Germinal center (tissue), 1 donor: ENCODE measurements around the gene HCLS1.
"Not testable (repeated sequence)": the region's sequence is repeated elsewhere in the genome, so short reads cannot be mapped to it uniquely, and the experiment has no call there.

Source experiments
- DNase-seq: peaks from one replicate; pipeline ENCODE4 v3.0.0; 2012; ENCODE audit warnings: mixed read lengths, low spot score

The HCLS1 gene

GRCh38 chr3:121654493-121655385 lies 6.0 kb downstream of the HCLS1 start:
- DNase-seq: no peak

GRCh38 chr3:121651684-121652083 lies 9.0 kb downstream of the HCLS1 start:
- DNase-seq: no peak

- DNase-seq: no peak
Measured at GRCh38 chr3:121649645-121650044, 11.1 kb downstream of the HCLS1 start.

- no peak for DNase-seq
Measured at GRCh38 chr3:121648219-121648958, 12.3 kb downstream of the HCLS1 start.

GRCh38 chr3:121645054-121645453 lies 15.6 kb downstream of the HCLS1 start:
- DNase-seq: no peak

- DNase-seq: no peak
Measured at GRCh38 chr3:121642601-121643314, 17.9 kb downstream of the HCLS1 start.

- no peak for DNase-seq
Measured at GRCh38 chr3:121641127-121641526, 19.6 kb downstream of the HCLS1 start.

GRCh38 chr3:121637922-121638321 lies 22.8 kb downstream of the HCLS1 start:
- no peak for DNase-seq

GRCh38 chr3:121630355-121630754 lies 30.3 kb downstream of the HCLS1 start:
- DNase-seq: no peak

GRCh38 chr3:121629601-121630000 lies 31.1 kb downstream of the HCLS1 start:
- DNase-seq: no peak

- DNase-seq: no peak
Measured at GRCh38 chr3:121627622-121628021, 33.1 kb downstream of the HCLS1 start.

- DNase-seq: no peak
Measured at GRCh38 chr3:121627211-121627610, 33.5 kb downstream of the HCLS1 start.

- no peak for DNase-seq
Measured at GRCh38 chr3:121626495-121626894, 34.2 kb downstream of the HCLS1 start.

- DNase-seq: no peak
Measured at GRCh38 chr3:121624147-121624899, 36.4 kb downstream of the HCLS1 start.

GRCh38 chr3:121621491-121621890 lies 39.2 kb downstream of the HCLS1 start:
- no peak for DNase-seq

GRCh38 chr3:121619691-121620090 lies 41.0 kb downstream of the HCLS1 start:
- no peak for DNase-seq

GRCh38 chr3:121606106-121606505 lies 54.6 kb downstream of the HCLS1 start:
- DNase-seq: no peak

- no peak for DNase-seq
Measured at GRCh38 chr3:121604759-121605158, 55.9 kb downstream of the HCLS1 start.

- no peak for DNase-seq
Measured at GRCh38 chr3:121601212-121601812, 59.4 kb downstream of the HCLS1 start.

GRCh38 chr3:121599900-121600299 lies 60.8 kb downstream of the HCLS1 start:
- not testable (repeated sequence) for DNase-seq

GRCh38 chr3:121598564-121598963 lies 62.1 kb downstream of the HCLS1 start:
- DNase-seq: no peak
